PC-3 (cell line): ENCODE measurements around the gene SMIM22. TPM values are rescaled to one million over a fixed set of nuclear protein-coding genes. Genes with fewer than 3 reads are reported as not detected.

ENCODE experiments used
- ATAC-seq: fragments of 200-7000 bp; cut with Tn5 transposase; 2 replicates; pipeline ENCODE4 v1.9.1; 2020; ENCODE audit warnings: mild to moderate bottlenecking, moderate library complexity
- BruUV-seq: library from RNA; stranded (reverse); fragments of 400-500 nt; replicated peaks from 2 replicates; lab custom pipeline; 2021; lab: Mats Ljungman, UMichigan
- CTCF ChIA-PET: fragments of 300-600 bp; sonication (Branson Sonifier 250); formaldehyde crosslinking; loops from one replicate; lab custom pipeline; 2022; ENCODE audit warnings: antibody characterized with exemption; lab: Charles Lee
- POLR2A ChIA-PET: fragments of 300-600 bp; sonication (Branson Sonifier 250); formaldehyde crosslinking; loops from one replicate; lab custom pipeline; 2022; ENCODE audit warnings: antibody characterized with exemption; ENCODE audit not compliant: unreplicated experiment; lab: Charles Lee
- DNase-seq: peaks from one replicate; pipeline ENCODE4 v3.0.0-alpha.2; 2015
- H2AFZ ChIP-seq: fragments of 300-600 bp; sonication (generic); 2 replicates; pipeline ENCODE4 v1.6.0; 2016; ENCODE audit warnings: antibody characterized with exemption, low read length
- H3F3A ChIP-seq: fragments of 300-600 bp; sonication (generic); one replicate; pipeline ENCODE4 v1.6.0; 2017; ENCODE audit warnings: antibody characterized with exemption, low read length, control low read depth, mild to moderate bottlenecking; ENCODE audit not compliant: unreplicated experiment
- H3K27ac ChIP-seq: fragments of 300-600 bp; sonication (generic); 2 replicates; pipeline ENCODE4 v1.5.1; 2016; ENCODE audit warnings: mild to moderate bottlenecking, low read length
- H3K27me3 ChIP-seq: fragments of 300-600 bp; sonication (generic); 2 replicates; pipeline ENCODE4 v1.6.1; 2016; ENCODE audit warnings: low read length, mixed read lengths
- H3K36me3 ChIP-seq: fragments of 300-600 bp; sonication (generic); 2 replicates; pipeline ENCODE4 v1.6.1; 2016; ENCODE audit warnings: low read depth, mixed run types, low read length, mixed read lengths
- H3K4me1 ChIP-seq: fragments of 300-600 bp; sonication (generic); 2 replicates; pipeline ENCODE4 v1.5.1; 2016; ENCODE audit warnings: low read length; ENCODE audit not compliant: insufficient read depth
- H3K4me2 ChIP-seq: fragments of 300-600 bp; sonication (generic); 2 replicates; pipeline ENCODE4 v1.6.0; 2016; ENCODE audit warnings: low read length
- H3K4me3 ChIP-seq: fragments of 300-600 bp; sonication (generic); 2 replicates; pipeline ENCODE4 v1.5.1; 2016; ENCODE audit warnings: mild to moderate bottlenecking, low read length, mixed read lengths
- H3K79me2 ChIP-seq: fragments of 300-600 bp; sonication (generic); 2 replicates; pipeline ENCODE4 v1.6.1; 2017; ENCODE audit warnings: low read length, mixed read lengths
- H3K9ac ChIP-seq: fragments of 300-600 bp; sonication (generic); 2 replicates; pipeline ENCODE4 v1.6.0; 2016; ENCODE audit warnings: mild to moderate bottlenecking, low read length
- H3K9me2 ChIP-seq: fragments of 300-600 bp; sonication (generic); replicated peaks from 2 replicates; pipeline ENCODE4 v1.6.1; 2016; ENCODE audit warnings: mixed run types, low read length, mixed read lengths
- H3K9me3 ChIP-seq: fragments of 300-600 bp; sonication (generic); 2 replicates; pipeline ENCODE4 v1.6.1; 2016; ENCODE audit warnings: low read length, mixed read lengths
- H4K20me1 ChIP-seq: fragments of 300-600 bp; sonication (generic); 2 replicates; pipeline ENCODE4 v1.6.1; 2016; ENCODE audit warnings: low read length, mixed read lengths
- EZH2 ChIP-seq: fragments of 300-600 bp; sonication (generic); IDR thresholded peaks from one replicate; pipeline ENCODE4 v1.6.1; 2017; ENCODE audit warnings: antibody characterized with exemption, mild to moderate bottlenecking, low read length; ENCODE audit not compliant: unreplicated experiment
- EZH2phosphoT487 ChIP-seq: fragments of 300-600 bp; sonication (generic); IDR thresholded peaks from 2 replicates; pipeline ENCODE4 v1.6.1; 2018; ENCODE audit warnings: mild to moderate bottlenecking, antibody characterized with exemption, low read length, borderline replicate concordance
- intact Hi-C: fragments of 100-400 bp; cut with micrococcal nuclease; formaldehyde crosslinking; loops from 2 replicates; pipeline ENCODE4 v1.9.0; 2023
- total RNA-seq: library from RNA; depleted of rRNA; stranded (reverse); fragments of >200 nt; gene quantifications from 2 replicates; pipeline ENCODE4 v1.2.3, GENCODE V29; 2014
- TF ChIP-seq, protein P1 (sequence below): fragments of 300-600 bp; sonication (generic); conservative IDR thresholded peaks from 2 replicates; pipeline ENCODE4 v1.5.1; 2017; ENCODE audit warnings: antibody characterized with exemption, low read depth, mild to moderate bottlenecking, low read length

Gene SMIM22
- total RNA-seq, 1 experiment from 2014 or later = not detected

DNA sequence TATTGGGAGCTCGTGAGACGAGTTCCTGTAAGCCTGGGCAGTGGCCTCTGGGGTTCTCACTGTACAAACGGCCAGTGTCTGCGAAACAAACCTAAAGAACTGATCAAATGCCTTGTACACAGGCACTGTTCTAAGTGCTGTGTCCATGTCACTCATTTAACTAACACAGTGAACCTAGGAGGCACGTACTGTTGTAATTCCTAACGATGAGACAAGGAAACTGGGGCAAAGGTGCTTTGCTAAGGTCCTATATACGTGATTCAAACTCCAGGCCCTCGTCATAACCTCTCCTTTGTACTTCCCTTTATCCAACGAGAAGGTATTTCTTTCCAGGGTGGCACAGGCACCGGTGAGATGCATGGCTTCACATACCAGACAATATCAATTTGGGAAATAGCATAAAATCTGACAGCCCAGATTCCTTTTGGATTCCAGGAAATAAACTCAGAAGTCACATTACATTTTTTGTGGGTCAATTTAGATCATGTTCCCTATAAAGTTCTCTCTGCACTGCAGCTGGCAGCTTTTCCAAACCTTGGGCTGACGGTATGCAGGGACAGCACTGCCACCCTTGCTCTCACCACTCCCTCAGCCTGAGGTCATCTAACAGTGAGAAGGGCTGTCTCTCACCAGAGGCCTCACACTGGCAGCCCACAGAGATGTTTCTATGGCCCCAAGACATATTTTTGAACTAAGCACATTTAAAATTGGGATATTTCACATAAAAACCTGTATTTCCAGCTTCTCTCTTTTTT is 33.6 kb downstream of the SMIM22 start:
- H3F3A ChIP-seq = no peaks in the 10 kb centered on the region
- no peak overlapping the region for H2AFZ ChIP-seq
- BruUV-seq = no TSS peak
- intact Hi-C loops = no loop called here
- no peak for ATAC-seq
- no peak overlapping the region for H3K27ac ChIP-seq
- CTCF ChIA-PET = no interaction called here
- H4K20me1 ChIP-seq = no peaks in the 10 kb centered on the region
- POLR2A ChIA-PET = no interaction called here
- no peak for TF ChIP-seq EZH2
- no peak for TF ChIP-seq EZH2phosphoT487
- TF ChIP-seq, protein P1, sequence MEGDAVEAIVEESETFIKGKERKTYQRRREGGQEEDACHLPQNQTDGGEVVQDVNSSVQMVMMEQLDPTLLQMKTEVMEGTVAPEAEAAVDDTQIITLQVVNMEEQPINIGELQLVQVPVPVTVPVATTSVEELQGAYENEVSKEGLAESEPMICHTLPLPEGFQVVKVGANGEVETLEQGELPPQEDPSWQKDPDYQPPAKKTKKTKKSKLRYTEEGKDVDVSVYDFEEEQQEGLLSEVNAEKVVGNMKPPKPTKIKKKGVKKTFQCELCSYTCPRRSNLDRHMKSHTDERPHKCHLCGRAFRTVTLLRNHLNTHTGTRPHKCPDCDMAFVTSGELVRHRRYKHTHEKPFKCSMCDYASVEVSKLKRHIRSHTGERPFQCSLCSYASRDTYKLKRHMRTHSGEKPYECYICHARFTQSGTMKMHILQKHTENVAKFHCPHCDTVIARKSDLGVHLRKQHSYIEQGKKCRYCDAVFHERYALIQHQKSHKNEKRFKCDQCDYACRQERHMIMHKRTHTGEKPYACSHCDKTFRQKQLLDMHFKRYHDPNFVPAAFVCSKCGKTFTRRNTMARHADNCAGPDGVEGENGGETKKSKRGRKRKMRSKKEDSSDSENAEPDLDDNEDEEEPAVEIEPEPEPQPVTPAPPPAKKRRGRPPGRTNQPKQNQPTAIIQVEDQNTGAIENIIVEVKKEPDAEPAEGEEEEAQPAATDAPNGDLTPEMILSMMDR = no peak
- H3K9me3 ChIP-seq = no peaks in the 10 kb centered on the region
- H3K9me2 ChIP-seq = no peaks in the 10 kb centered on the region
- H3K4me1 ChIP-seq = no peaks in the 10 kb centered on the region
- H3K79me2 ChIP-seq = no peaks in the 10 kb centered on the region
- H3K27me3 ChIP-seq = no peaks in the 10 kb centered on the region
- H3K9ac ChIP-seq = no peak overlapping the region
- DNase-seq = no peak
- no peak overlapping the region for H3K4me3 ChIP-seq
- H3K36me3 ChIP-seq = peaks cover 23% of the 10 kb centered on the region; the same call in 1 of the 2 replicates
- H3K4me2 ChIP-seq = no peak overlapping the region

- Histone ChIP-seq H3K4me2 (no peak overlapping the region), H3K27me3 (no peaks in the 10 kb centered on the region), H3K9ac (no peak overlapping the region), H2AFZ (no peak overlapping the region), H3K4me1 (no peaks in the 10 kb centered on the region), H3K79me2 (0 out of 2 replicates have a peak, but pooled peaks cover 9% of the 10 kb centered on the region), H4K20me1 (no peaks in the 10 kb centered on the region), H3K36me3 (peaks cover 22% of the 10 kb centered on the region; the same call in 1 of the 2 replicates), H3K9me3 (no peaks in the 10 kb centered on the region), H3F3A (no peaks in the 10 kb centered on the region), H3K27ac (no peak overlapping the region), H3K4me3 (no peak overlapping the region), H3K9me2 (no peaks in the 10 kb centered on the region)
- intact Hi-C loops = no loop called here
- BruUV-seq = no TSS peak
- ATAC-seq = no peak
- DNase-seq = no peak
- POLR2A ChIA-PET = no interaction called here
- CTCF ChIA-PET = no interaction called here
- TF ChIP-seq, protein P1 = no peak
- no peak for TF ChIP-seq EZH2phosphoT487
- TF ChIP-seq EZH2 = no peak
Observed at GRCh38 chr16:4830408-4830807, 35.2 kb downstream of the SMIM22 start.

GRCh38 chr16:4831616-4832015 is 36.4 kb downstream of the SMIM22 start:
- no peak overlapping the region for H3K27ac ChIP-seq
- no peaks in the 10 kb centered on the region for H3F3A ChIP-seq
- H3K4me2 ChIP-seq = no peak overlapping the region
- H3K79me2 ChIP-seq = 0 out of 2 replicates have a peak, but pooled peaks cover 9% of the 10 kb centered on the region
- no peak for TF ChIP-seq EZH2phosphoT487
- TF ChIP-seq, protein P1 = no peak
- TF ChIP-seq EZH2 = no peak
- H3K9me3 ChIP-seq = no peaks in the 10 kb centered on the region
- intact Hi-C loops = no loop called here
- ChIA-PET POLR2A (no interaction called here), CTCF (no interaction called here)
- H4K20me1 ChIP-seq = no peaks in the 10 kb centered on the region
- no peak overlapping the region for H3K9ac ChIP-seq
- no peaks in the 10 kb centered on the region for H3K4me1 ChIP-seq
- peaks cover 17% of the 10 kb centered on the region; the same call in 1 of the 2 replicates for H3K36me3 ChIP-seq
- H3K9me2 ChIP-seq = no peaks in the 10 kb centered on the region
- H2AFZ ChIP-seq = no peak overlapping the region
- no peak for DNase-seq
- no peak overlapping the region for H3K4me3 ChIP-seq
- ATAC-seq = no peak
- no TSS peak for BruUV-seq
- H3K27me3 ChIP-seq = no peaks in the 10 kb centered on the region
